GM12878 (cell line): ENCODE measurements around the gene FYB1. TPM values are rescaled to one million over a fixed set of nuclear protein-coding genes. Genes with fewer than 3 reads are reported as not detected.

Experiments
- BCL11A ChIP-seq: IDR thresholded peaks from 2 replicates; pipeline ENCODE4 v1.6.1; 2011; ENCODE audit warnings: low read depth, low read length
- CBX3 ChIP-seq: fragments of 200-600 bp; sonication (generic); IDR thresholded peaks from 2 replicates; pipeline ENCODE4 v1.6.1; 2016; ENCODE audit warnings: low read depth, borderline replicate concordance
- CBX5 ChIP-seq: sonication (generic); IDR thresholded peaks from 2 replicates; pipeline ENCODE4 v1.6.1; 2016; ENCODE audit warnings: low read depth, moderate library complexity, mild to moderate bottlenecking, inconsistent platforms
- CHD4 ChIP-seq: fragments of 200-600 bp; sonication (generic); IDR thresholded peaks from 2 replicates; pipeline ENCODE4 v1.6.1; 2016; ENCODE audit warnings: mild to moderate bottlenecking
- HDGF ChIP-seq: fragments of 450-650 bp; IDR thresholded peaks from 2 replicates; pipeline ENCODE4 v1.6.1; 2016; ENCODE audit warnings: antibody characterized with exemption
- IRF3 ChIP-seq: fragments of 450-650 bp; IDR thresholded peaks from 2 replicates; pipeline ENCODE4 v1.6.1; 2014; ENCODE audit warnings: mild to moderate bottlenecking
- KAT2A ChIP-seq: conservative IDR thresholded peaks from 2 replicates; pipeline ENCODE4 v1.6.1; 2011; ENCODE audit warnings: low read depth, low read length; ENCODE audit not compliant: control insufficient read depth
- NBN ChIP-seq: fragments of 450-650 bp; IDR thresholded peaks from 2 replicates; pipeline ENCODE4 v1.6.1; 2016
- NFYA ChIP-seq: IDR thresholded peaks from 2 replicates; pipeline ENCODE4 v1.6.1; 2011; ENCODE audit warnings: low read depth, mild to moderate bottlenecking, low read length, improper control_type of control experiment, borderline replicate concordance
- NR2F1 ChIP-seq: fragments of 450-650 bp; conservative IDR thresholded peaks from 2 replicates; pipeline ENCODE4 v1.6.1; 2017; ENCODE audit warnings: mild to moderate bottlenecking
- NRF1 ChIP-seq: conservative IDR thresholded peaks from 2 replicates; pipeline ENCODE4 v1.6.1; 2011; ENCODE audit warnings: mild to moderate bottlenecking, low read depth, low read length, improper control_type of control experiment
- POLR2AphosphoS5 ChIP-seq: IDR thresholded peaks from 2 replicates; pipeline ENCODE4 v1.6.1; 2011; ENCODE audit warnings: mild to moderate bottlenecking, low read length, inconsistent platforms
- SMAD5 ChIP-seq: IDR thresholded peaks from 2 replicates; pipeline ENCODE4 v1.6.1; 2016; ENCODE audit warnings: antibody characterized with exemption, low read depth
- SMARCA5 ChIP-seq: fragments of 450-650 bp; IDR thresholded peaks from 2 replicates; pipeline ENCODE4 v1.6.1; 2017; ENCODE audit warnings: mild to moderate bottlenecking
- SPI1 ChIP-seq: IDR thresholded peaks from 2 replicates; pipeline ENCODE4 v1.6.1; 2011; ENCODE audit warnings: low read depth, mild to moderate bottlenecking, low read length, moderate library complexity, borderline replicate concordance; ENCODE audit not compliant: insufficient read depth
- SREBF1 ChIP-seq: IDR thresholded peaks from 2 replicates; pipeline ENCODE4 v1.6.1; 2012; ENCODE audit warnings: mild to moderate bottlenecking, low read length
- TCF12 ChIP-seq: IDR thresholded peaks from 2 replicates; pipeline ENCODE4 v1.6.1; 2011; ENCODE audit warnings: low read depth, mild to moderate bottlenecking, low read length
- USF1 ChIP-seq: IDR thresholded peaks from 2 replicates; pipeline ENCODE4 v1.6.1; 2011; ENCODE audit warnings: borderline replicate concordance, low read depth, mild to moderate bottlenecking, moderate library complexity, mixed read lengths, low read length; ENCODE audit not compliant: insufficient read depth; ENCODE audit errors: extremely low read length
- YBX1 ChIP-seq: fragments of 450-650 bp; IDR thresholded peaks from 2 replicates; pipeline ENCODE4 v1.6.1; 2016; ENCODE audit warnings: antibody characterized with exemption
- ZBED1 ChIP-seq: IDR thresholded peaks from 2 replicates; pipeline ENCODE4 v1.6.1; 2016; ENCODE audit warnings: borderline replicate concordance
- polyA plus RNA-seq, 11 experiments: library from polyadenylated mRNA; depleted of rRNA in 4 of 11; unstranded in 6 of 11; stranded (reverse) in 5 of 11; fragments of >200 nt; fragmentation: Nextera tagmentation in 4 of 11; fragmentation: Illumina TruSeq in 1 of 11; extraction: Ambion mirVana in 4 of 11; extraction: Trizol in 1 of 11; gene quantifications; 1 replicate in 1 of 11; 2 replicates in 10 of 11; pipeline versions ENCODE4 v1.2.1 to v1.2.3, GENCODE V29; 2011 to 2016; ENCODE audit warnings: inconsistent platforms in 2 of 11, missing spikeins in 2 of 11, low read depth in 1 of 11
- total RNA-seq, 4 experiments: library from RNA; depleted of rRNA in 3 of 4; stranded (reverse); fragments of >200 nt in 3 of 4; fragmentation: Illumina TruSeq in 1 of 4; extraction: Trizol in 1 of 4; gene quantifications; 2 replicates each; pipeline versions ENCODE4 v1.2.1 to v1.2.3, GENCODE V29; 2013 to 2021
- TF ChIP-seq, protein P1 (sequence below): fragments of 450-650 bp; IDR thresholded peaks from 2 replicates; pipeline ENCODE4 v1.6.1; 2016; ENCODE audit warnings: mild to moderate bottlenecking
- TF ChIP-seq, protein P2 (sequence below): fragments of 450-650 bp; IDR thresholded peaks from 2 replicates; pipeline ENCODE4 v1.6.1; 2017; ENCODE audit warnings: antibody characterized with exemption, mild to moderate bottlenecking, moderate library complexity
- TF ChIP-seq, protein P3 (sequence below): IDR thresholded peaks from 2 replicates; pipeline ENCODE4 v1.6.1; 2012; ENCODE audit warnings: low read length, inconsistent platforms

Gene FYB1
- total and polyA plus RNA-seq, 10 of the 15 experiments (the other 5 are each of a cell fraction or from before 2014, with no cell fraction given): 0.06 to 4.3 (median 0.25) TPM; not detected in 2

- TF ChIP-seq SREBF1: no peak
- TF ChIP-seq CHD4: 0 out of 2 replicates have a peak, but pooled peaks have one; percentile 41
- peak; percentile 91 for TF ChIP-seq SPI1
- TF ChIP-seq, protein P1, sequence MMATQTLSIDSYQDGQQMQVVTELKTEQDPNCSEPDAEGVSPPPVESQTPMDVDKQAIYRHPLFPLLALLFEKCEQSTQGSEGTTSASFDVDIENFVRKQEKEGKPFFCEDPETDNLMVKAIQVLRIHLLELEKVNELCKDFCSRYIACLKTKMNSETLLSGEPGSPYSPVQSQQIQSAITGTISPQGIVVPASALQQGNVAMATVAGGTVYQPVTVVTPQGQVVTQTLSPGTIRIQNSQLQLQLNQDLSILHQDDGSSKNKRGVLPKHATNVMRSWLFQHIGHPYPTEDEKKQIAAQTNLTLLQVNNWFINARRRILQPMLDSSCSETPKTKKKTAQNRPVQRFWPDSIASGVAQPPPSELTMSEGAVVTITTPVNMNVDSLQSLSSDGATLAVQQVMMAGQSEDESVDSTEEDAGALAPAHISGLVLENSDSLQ: peak; percentile 86
- TF ChIP-seq ZBED1: no peak
- no peak for TF ChIP-seq SMAD5
- peak; percentile 49 for TF ChIP-seq SMARCA5
- TF ChIP-seq IRF3: no peak
- no peak for TF ChIP-seq NR2F1
- no peak for TF ChIP-seq USF1
- no peak for TF ChIP-seq NRF1
- no peak for TF ChIP-seq CBX5
- peak; percentile 92 for TF ChIP-seq NBN
- TF ChIP-seq HDGF: peak; percentile 66; the same call in 1 of the 2 replicates
- TF ChIP-seq YBX1: no peak
- no peak for TF ChIP-seq KAT2A
- TF ChIP-seq, protein P2, sequence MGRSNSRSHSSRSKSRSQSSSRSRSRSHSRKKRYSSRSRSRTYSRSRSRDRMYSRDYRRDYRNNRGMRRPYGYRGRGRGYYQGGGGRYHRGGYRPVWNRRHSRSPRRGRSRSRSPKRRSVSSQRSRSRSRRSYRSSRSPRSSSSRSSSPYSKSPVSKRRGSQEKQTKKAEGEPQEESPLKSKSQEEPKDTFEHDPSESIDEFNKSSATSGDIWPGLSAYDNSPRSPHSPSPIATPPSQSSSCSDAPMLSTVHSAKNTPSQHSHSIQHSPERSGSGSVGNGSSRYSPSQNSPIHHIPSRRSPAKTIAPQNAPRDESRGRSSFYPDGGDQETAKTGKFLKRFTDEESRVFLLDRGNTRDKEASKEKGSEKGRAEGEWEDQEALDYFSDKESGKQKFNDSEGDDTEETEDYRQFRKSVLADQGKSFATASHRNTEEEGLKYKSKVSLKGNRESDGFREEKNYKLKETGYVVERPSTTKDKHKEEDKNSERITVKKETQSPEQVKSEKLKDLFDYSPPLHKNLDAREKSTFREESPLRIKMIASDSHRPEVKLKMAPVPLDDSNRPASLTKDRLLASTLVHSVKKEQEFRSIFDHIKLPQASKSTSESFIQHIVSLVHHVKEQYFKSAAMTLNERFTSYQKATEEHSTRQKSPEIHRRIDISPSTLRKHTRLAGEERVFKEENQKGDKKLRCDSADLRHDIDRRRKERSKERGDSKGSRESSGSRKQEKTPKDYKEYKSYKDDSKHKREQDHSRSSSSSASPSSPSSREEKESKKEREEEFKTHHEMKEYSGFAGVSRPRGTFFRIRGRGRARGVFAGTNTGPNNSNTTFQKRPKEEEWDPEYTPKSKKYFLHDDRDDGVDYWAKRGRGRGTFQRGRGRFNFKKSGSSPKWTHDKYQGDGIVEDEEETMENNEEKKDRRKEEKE: no peak
- no peak for TF ChIP-seq BCL11A
- TF ChIP-seq NFYA: no peak
- TF ChIP-seq CBX3: no peak
- no peak for TF ChIP-seq TCF12
- TF ChIP-seq POLR2AphosphoS5: no peak
- TF ChIP-seq, protein P3, sequence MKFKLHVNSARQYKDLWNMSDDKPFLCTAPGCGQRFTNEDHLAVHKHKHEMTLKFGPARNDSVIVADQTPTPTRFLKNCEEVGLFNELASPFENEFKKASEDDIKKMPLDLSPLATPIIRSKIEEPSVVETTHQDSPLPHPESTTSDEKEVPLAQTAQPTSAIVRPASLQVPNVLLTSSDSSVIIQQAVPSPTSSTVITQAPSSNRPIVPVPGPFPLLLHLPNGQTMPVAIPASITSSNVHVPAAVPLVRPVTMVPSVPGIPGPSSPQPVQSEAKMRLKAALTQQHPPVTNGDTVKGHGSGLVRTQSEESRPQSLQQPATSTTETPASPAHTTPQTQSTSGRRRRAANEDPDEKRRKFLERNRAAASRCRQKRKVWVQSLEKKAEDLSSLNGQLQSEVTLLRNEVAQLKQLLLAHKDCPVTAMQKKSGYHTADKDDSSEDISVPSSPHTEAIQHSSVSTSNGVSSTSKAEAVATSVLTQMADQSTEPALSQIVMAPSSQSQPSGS: peak; percentile 75
Observed at GRCh38 chr5:39076757-39077728, 142.3 kb downstream of the FYB1 start (continued).
